Panc1 (cell line): ENCODE measurements around the gene PTPN2.

Experiments used
- CTCF ChIP-seq: fragments of 450-650 bp; IDR thresholded peaks from 2 replicates; pipeline ENCODE4 v1.5.1; 2017; ENCODE audit warnings: mild to moderate bottlenecking
- REST ChIP-seq, 2 experiments: IDR thresholded peaks; 2 replicates each; pipeline ENCODE4 v1.6.1; 2011 to 2012; ENCODE audit warnings: low read depth in 2 of 2, control low read depth in 1 of 2, low read length in 1 of 2, mild to moderate bottlenecking in 1 of 2, moderate library complexity in 1 of 2; ENCODE audit not compliant: insufficient read depth in 1 of 2

- TF ChIP-seq CTCF (no peak), REST (IDR thresholded peaks at IDR 0.05; ENCODE audit: insufficient read depth in 1 of 2, low read depth in 2 of 2, low read length in 1 of 2) (no peak)
Observed at GRCh38 chr18:12796448-12796847, 87.6 kb downstream of the PTPN2 start.
